Measurements from ENCODE around the gene RAD50. TPM values are rescaled to one million over a fixed set of nuclear protein-coding genes. Genes with fewer than 3 reads are reported as not detected.
A peak's percentile ranks its signal among the peaks of the same experiment; 100 is the strongest.

RAD50 gene
- total RNA-seq, 2 experiments from 2014 or later, result 44.6 to 47.6 TPM

DNA sequence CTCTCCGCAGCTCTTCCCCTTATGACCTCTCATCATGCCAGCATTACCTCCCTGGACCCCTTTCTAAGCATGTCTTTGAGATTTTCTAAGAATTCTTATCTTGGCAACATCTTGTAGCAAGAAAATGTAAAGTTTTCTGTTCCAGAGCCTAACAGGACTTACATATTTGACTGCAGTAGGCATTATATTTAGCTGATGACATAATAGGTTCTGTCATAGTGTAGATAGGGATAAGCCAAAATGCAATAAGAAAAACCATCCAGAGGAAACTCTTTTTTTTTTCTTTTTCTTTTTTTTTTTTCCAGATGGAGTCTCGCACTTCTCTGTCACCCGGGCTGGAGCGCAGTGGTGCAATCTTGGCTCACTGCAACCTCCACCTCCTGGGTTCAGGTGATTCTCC, 80.5 kb downstream of the RAD50 start:
- DNase-seq, result no peak
- POLR2A ChIA-PET, result interaction anchor here (0.8 kb wide), 1 partner anchor 23 kb away, joined by 3 read pairs; no protein-coding TSS in a partner anchor
- H3K4me3 Mint-ChIP-seq, result no peak overlapping the region
- peaks cover 64% of the 10 kb centered on the region for H3K4me1 Mint-ChIP-seq (ENCODE audit: low read depth)
- H3K36me3 Mint-ChIP-seq, result peaks cover 47% of the 10 kb centered on the region
- H3K27me3 Mint-ChIP-seq, result no peaks in the 10 kb centered on the region
- peak overlapping the region; percentile 42 for H3K27ac Mint-ChIP-seq
- CTCF ChIA-PET, result no interaction called here
- intact Hi-C loops (cut with micrococcal nuclease), result loop anchor here (5.0 kb wide), 3 partner anchors 60 to 245 kb away; partner anchors contain the start of gene RAD50
- H3K9me3 Mint-ChIP-seq, result no peaks in the 10 kb centered on the region

DNA sequence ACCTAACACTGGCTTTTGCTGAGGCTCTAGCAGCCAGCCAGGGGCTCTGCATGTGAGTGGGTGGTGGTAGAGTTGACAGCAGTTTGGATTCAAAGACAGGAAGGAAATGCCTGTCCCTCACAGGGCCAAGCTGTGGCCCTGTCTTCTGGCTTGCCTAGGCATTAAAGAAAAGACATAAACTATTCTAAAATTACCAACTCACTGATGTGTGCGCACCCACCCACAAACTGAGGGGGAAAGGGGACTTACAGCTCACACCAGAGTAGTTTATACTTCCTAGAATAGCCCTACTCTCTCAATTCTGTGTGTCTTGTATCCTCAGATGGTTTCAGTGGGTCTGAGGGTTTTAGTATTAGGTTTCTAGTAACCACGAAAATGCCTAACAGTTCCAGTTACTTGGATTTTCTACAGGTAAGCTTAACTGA, 82.9 kb downstream of the RAD50 start:
- Mint-ChIP-seq H3K36me3 (peaks cover 56% of the 10 kb centered on the region), H3K27me3 (no peaks in the 10 kb centered on the region), H3K4me3 (no peak overlapping the region), H3K9me3 (no peaks in the 10 kb centered on the region), H3K27ac (peak overlapping the region; percentile 18), H3K4me1 (ENCODE audit: low read depth) (peaks cover 76% of the 10 kb centered on the region)
- CTCF ChIA-PET, result interaction anchor here (1.1 to 1.6 kb wide), 3 partner anchors 18 to 182 kb away, joined by 3 to 6 read pairs (median 6); partner anchors contain the start of gene IL13
- POLR2A ChIA-PET, result interaction anchor here (0.6 to 3.8 kb wide), 4 partner anchors 18 to 270 kb away, joined by 3 to 17 read pairs (median 9); partner anchors contain the start of genes IL13, IL4 and SLC22A5
- intact Hi-C loops (cut with micrococcal nuclease), result loop anchor here (2.0 to 5.0 kb wide), 5 partner anchors 49 to 537 kb away; partner anchors contain the start of gene RAD50
- DNase-seq, result peak; percentile 52

DNA sequence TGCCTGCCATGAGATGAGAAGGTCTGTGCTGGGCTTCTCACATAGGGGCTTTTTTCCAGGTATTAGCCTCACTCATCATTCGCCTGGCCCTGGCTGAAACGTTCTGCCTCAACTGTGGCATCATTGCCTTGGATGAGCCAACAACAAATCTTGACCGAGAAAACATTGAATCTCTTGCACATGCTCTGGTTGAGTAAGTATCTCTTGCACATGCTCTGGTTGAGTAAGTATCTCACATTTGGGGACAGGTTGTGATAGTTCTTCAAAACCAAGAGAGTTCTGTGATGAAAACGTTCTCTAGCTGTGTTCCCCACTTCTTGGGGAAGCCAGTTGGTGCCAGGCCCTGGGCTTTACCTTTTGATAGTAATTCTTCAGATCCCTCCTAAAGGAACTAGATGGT, 83.8 kb downstream of the RAD50 start:
- no peaks in the 10 kb centered on the region for H3K9me3 Mint-ChIP-seq
- no peak overlapping the region for H3K4me3 Mint-ChIP-seq
- ChIA-PET CTCF (interaction anchor here (1.1 to 1.7 kb wide), 5 partner anchors 17 to 254 kb away, joined by 4 to 11 read pairs (median 6); partner anchors contain the start of gene IL13), POLR2A (interaction anchor here (0.9 to 3.8 kb wide), 10 partner anchors 17 to 111 kb away, joined by 3 to 17 read pairs (median 6); partner anchors contain the start of genes CCNI2, IL13, IL4 and KIF3A)
- peak; percentile 29 for DNase-seq
- H3K4me1 Mint-ChIP-seq (ENCODE audit: low read depth), result peaks cover 67% of the 10 kb centered on the region
- intact Hi-C loops (cut with micrococcal nuclease), result loop anchor here (1.0 to 5.0 kb wide), 9 partner anchors 17 to 538 kb away; no protein-coding TSS in a partner anchor
- no peak overlapping the region for H3K27ac Mint-ChIP-seq
- peaks cover 60% of the 10 kb centered on the region for H3K36me3 Mint-ChIP-seq
- H3K27me3 Mint-ChIP-seq, result no peaks in the 10 kb centered on the region

DNA sequence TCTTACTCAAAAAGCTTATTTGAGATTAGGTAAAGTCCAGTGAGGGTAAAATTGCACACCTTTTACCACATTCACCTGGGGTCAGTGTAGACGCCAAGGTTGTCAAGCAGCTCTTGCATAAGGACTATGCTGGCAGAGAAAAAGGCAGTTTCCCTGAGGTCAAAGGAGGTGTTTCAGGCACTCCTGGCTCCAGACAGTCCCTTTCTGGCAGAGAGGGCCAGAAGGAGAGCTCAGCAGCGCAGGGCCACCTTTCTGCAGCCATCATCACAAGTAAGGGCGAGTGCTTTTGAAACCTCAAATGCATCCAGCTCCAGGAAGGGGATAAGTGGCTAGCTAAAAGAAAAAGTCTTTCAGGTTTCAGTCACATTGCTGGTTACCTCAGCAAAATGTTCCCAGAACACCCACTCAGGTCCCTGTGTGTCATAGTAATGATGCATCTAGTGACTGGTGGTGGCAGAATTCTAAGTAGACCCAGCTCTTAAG, 84.5 kb downstream of the RAD50 start:
- peaks cover 58% of the 10 kb centered on the region for H3K36me3 Mint-ChIP-seq
- H3K9me3 Mint-ChIP-seq, result no peaks in the 10 kb centered on the region
- no peak overlapping the region for H3K4me3 Mint-ChIP-seq
- H3K27me3 Mint-ChIP-seq, result no peaks in the 10 kb centered on the region
- POLR2A ChIA-PET, result interaction anchor here (0.8 to 3.8 kb wide), 12 partner anchors 16 to 153 kb away, joined by 3 to 17 read pairs (median 4); partner anchors contain the start of genes CCNI2, IL13, IL4 and KIF3A
- CTCF ChIA-PET, result interaction anchor here (0.8 to 1.7 kb wide), 9 partner anchors 17 to 255 kb away, joined by 3 to 11 read pairs (median 5); partner anchors contain the start of gene IL13
- intact Hi-C loops (cut with micrococcal nuclease), result loop anchor here (1.0 to 5.0 kb wide), 9 partner anchors 18 to 539 kb away; no protein-coding TSS in a partner anchor
- H3K4me1 Mint-ChIP-seq (ENCODE audit: low read depth), result peaks cover 60% of the 10 kb centered on the region
- H3K27ac Mint-ChIP-seq, result no peak overlapping the region
- peak; percentile 78 for DNase-seq

DNA sequence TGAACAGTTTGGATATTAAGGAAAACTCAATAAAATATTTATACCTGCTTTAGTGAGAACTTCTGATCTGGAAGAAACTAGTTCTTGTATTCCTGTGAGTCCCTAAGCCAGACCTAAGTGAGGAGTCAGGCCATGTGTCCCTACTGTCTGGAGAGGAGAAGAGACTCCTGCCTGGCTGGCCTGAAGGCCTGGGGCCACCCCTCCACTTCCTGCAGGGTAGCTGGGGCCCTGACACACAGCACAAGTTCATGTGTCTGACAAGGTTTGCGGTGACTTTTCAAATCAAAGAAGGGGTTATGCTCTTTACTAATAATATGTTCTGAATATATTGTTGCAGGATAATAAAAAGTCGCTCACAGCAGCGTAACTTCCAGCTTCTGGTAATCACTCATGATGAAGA, 85.1 kb downstream of the RAD50 start:
- H3K27ac Mint-ChIP-seq, result peak overlapping the region; percentile 58
- peak; percentile 57 for DNase-seq
- peaks cover 62% of the 10 kb centered on the region for H3K36me3 Mint-ChIP-seq
- H3K27me3 Mint-ChIP-seq, result no peaks in the 10 kb centered on the region
- intact Hi-C loops (cut with micrococcal nuclease), result loop anchor here (1.0 to 5.0 kb wide), 9 partner anchors 19 to 540 kb away; no protein-coding TSS in a partner anchor
- H3K4me3 Mint-ChIP-seq, result no peak overlapping the region
- peaks cover 56% of the 10 kb centered on the region for H3K4me1 Mint-ChIP-seq (ENCODE audit: low read depth)
- H3K9me3 Mint-ChIP-seq, result no peaks in the 10 kb centered on the region
- ChIA-PET CTCF (interaction anchor here (0.8 to 1.7 kb wide), 9 partner anchors 16 to 255 kb away, joined by 3 to 11 read pairs (median 5); partner anchors contain the start of gene IL13), POLR2A (interaction anchor here (0.8 to 3.8 kb wide), 10 partner anchors 16 to 153 kb away, joined by 3 to 17 read pairs (median 6); partner anchors contain the start of genes IL13, IL4, KIF3A and RAD50)

DNA sequence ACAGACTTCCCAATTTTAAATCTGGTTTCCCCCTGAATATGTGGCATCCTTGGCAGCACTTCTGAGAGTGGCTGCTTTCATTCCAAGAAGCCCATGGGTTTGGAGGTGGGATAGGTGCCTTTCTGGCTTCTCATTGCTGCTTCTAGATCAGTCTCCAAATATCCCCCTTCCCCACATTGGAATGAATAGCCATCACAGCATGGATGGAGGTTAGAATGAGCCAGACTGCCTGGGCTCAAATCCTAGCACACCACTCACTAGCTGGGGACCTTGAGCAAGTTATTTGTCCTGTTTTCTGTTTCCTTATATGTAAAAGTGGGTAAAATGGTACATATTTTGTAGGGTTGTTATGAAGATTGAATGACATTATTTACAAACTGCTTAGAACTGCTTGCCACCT, 87.4 kb downstream of the RAD50 start:
- peaks cover 49% of the 10 kb centered on the region for H3K36me3 Mint-ChIP-seq
- intact Hi-C loops (cut with micrococcal nuclease), result loop anchor here (5.0 kb wide), 1 partner anchor 542 kb away; no protein-coding TSS in a partner anchor
- POLR2A ChIA-PET, result no interaction called here

DNA sequence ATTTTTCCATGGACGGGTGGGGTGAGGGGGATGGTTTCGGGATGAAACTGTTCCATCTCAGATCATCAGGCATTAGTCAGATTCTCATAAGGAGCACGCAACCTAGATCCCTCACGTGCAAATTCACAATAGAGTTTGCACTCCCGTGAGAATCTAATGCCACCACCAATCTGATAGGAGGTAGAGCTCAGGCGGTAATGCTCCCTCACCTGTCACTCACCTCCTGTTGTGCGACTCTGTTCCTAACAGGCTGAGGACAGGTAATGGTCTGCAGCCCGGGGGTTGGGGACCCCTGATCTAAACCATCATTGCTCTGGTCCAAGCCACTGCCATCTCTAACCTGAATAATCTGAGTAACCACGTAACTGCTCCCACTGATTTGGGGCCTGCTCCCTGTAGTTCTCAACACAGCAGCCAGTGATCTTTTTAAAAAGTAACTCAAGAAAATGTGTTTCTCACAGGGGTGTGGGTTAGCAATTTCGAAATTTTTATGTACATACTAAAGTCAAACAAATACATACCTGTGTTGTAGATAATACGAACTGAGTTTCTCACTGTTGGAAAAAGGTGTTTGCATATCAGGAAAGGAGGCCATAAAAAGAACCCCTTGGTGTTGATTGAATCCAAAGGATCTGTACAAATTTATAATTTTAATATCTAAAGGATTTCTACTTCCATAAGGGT, 89.9 kb downstream of the RAD50 start:
- DNase-seq, result no peak
- H3K4me1 Mint-ChIP-seq (ENCODE audit: low read depth), result peaks cover 17% of the 10 kb centered on the region
- intact Hi-C loops (cut with micrococcal nuclease), result no loop called here
- H3K9me3 Mint-ChIP-seq, result peaks cover 18% of the 10 kb centered on the region
- H3K4me3 Mint-ChIP-seq, result no peak overlapping the region
- no peak overlapping the region for H3K27ac Mint-ChIP-seq
- H3K27me3 Mint-ChIP-seq, result peaks cover 2% of the 10 kb centered on the region
- ChIA-PET CTCF (interaction anchor here (1.0 to 1.6 kb wide), 2 partner anchors 120 to 140 kb away, joined by 3 to 5 read pairs; no protein-coding TSS in a partner anchor), POLR2A (interaction anchor here (0.7 kb wide), 1 partner anchor 11 kb away, joined by 3 read pairs; the partner anchor contains the start of gene IL13)
- peaks cover 37% of the 10 kb centered on the region for H3K36me3 Mint-ChIP-seq

More for the DNA sequence above, 87.4 kb downstream of the RAD50 start:
- no peaks in the 10 kb centered on the region for H3K27me3 Mint-ChIP-seq
- CTCF ChIA-PET, result interaction anchor here (1.0 to 1.7 kb wide), 3 partner anchors 30 to 176 kb away, joined by 3 to 5 read pairs (median 3); no protein-coding TSS in a partner anchor
- H3K4me3 Mint-ChIP-seq, result no peak overlapping the region
- H3K4me1 Mint-ChIP-seq (ENCODE audit: low read depth), result peaks cover 42% of the 10 kb centered on the region
- H3K9me3 Mint-ChIP-seq, result peaks cover 18% of the 10 kb centered on the region
- H3K27ac Mint-ChIP-seq, result no peak overlapping the region
- no peak for DNase-seq

DNA sequence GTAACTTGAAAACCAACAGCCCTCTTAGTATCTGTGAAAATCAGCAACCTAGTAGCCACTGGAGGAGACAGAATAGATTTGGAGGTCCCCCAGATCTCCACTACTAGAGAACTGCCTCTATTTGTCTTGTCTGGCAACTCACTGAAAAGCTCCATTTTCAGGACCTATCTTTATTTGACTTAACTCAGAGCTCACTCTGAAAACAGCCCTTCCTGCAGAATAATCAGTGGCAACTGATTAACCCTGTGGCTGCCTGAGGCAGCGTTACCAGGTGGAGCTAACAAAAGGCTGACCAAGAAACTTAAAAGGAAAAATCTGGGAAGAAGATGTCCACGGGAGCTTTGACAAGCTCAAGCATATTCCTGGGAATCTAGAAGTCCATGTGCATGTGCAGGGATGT, 90.7 kb downstream of the RAD50 start:
- no peak for DNase-seq
- peaks cover 18% of the 10 kb centered on the region for H3K9me3 Mint-ChIP-seq
- H3K27me3 Mint-ChIP-seq, result peaks cover 6% of the 10 kb centered on the region
- H3K4me1 Mint-ChIP-seq (ENCODE audit: low read depth), result peaks cover 9% of the 10 kb centered on the region
- ChIA-PET POLR2A (interaction anchor here (0.7 kb wide), 1 partner anchor 10 kb away, joined by 3 read pairs; the partner anchor contains the start of gene IL13), CTCF (interaction anchor here (1.0 to 1.6 kb wide), 2 partner anchors 121 to 141 kb away, joined by 3 to 5 read pairs; no protein-coding TSS in a partner anchor)
- no peak overlapping the region for H3K4me3 Mint-ChIP-seq
- peaks cover 30% of the 10 kb centered on the region for H3K36me3 Mint-ChIP-seq
- intact Hi-C loops (cut with micrococcal nuclease), result no loop called here
- no peak overlapping the region for H3K27ac Mint-ChIP-seq

DNA sequence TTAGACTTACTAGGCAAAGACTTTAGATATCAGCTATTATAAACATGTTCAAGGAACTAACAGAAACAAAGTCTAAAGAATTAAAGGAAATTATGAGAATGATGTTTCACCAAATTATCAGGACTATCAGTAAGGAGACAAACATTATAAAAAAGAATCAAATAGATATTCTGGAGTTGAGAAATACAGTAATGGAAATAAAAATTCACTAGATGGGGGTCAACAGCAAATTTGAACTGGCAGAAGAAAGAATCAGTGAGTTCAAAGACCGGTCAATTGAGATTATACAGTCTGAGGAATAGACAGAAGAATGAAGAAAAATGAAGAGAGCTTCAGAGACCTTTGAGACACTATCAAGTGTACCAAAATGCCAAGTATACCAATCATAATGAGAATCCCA, 91.6 kb downstream of the RAD50 start:
- Mint-ChIP-seq H3K27ac (no peak overlapping the region), H3K4me1 (ENCODE audit: low read depth) (peaks cover under 1% of the 10 kb centered on the region), H3K4me3 (no peak overlapping the region), H3K27me3 (peaks cover 7% of the 10 kb centered on the region), H3K9me3 (peaks cover 18% of the 10 kb centered on the region), H3K36me3 (peaks cover 22% of the 10 kb centered on the region)
- no peak for DNase-seq
- POLR2A ChIA-PET, result no interaction called here
- CTCF ChIA-PET, result interaction anchor here (1.6 kb wide), 1 partner anchor 122 kb away, joined by 5 read pairs; no protein-coding TSS in a partner anchor
- intact Hi-C loops (cut with micrococcal nuclease), result no loop called here

DNA sequence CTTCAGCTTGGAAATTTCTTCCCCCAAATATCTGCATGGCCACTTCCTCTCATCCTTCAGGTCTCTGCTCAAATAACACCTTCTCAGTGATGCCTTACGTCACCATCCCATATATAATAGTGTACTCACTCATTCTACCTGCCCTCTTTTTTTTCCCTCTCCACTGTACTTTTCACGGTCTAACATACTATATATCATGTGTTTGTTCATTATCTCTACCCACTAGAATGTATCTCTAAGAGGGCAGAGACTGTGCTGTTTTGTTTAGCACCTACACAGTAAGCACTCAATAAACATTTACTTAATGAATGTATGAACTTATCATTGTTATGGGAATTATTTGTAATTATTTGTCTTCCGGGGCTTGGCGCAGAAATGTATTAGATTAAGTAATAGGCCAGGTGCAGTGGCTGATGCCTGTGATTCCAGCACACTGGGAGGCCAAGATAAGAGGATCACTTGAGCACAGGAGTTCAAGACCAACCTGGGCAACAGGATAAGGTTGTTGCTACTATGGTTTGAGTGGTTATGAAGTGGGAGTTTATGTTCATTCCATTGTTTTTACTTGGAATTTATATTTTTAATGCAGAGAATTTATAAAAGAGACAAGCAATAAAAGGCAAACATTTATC, 95.2 kb downstream of the RAD50 start:
- Mint-ChIP-seq H3K4me3 (no peak overlapping the region), H3K4me1 (ENCODE audit: low read depth) (peaks cover 6% of the 10 kb centered on the region), H3K27me3 (peaks cover 26% of the 10 kb centered on the region), H3K27ac (no peak overlapping the region), H3K36me3 (peaks cover 5% of the 10 kb centered on the region), H3K9me3 (peaks cover 18% of the 10 kb centered on the region)
- intact Hi-C loops (cut with micrococcal nuclease), result no loop called here
- CTCF ChIA-PET, result no interaction called here
- POLR2A ChIA-PET, result no interaction called here
- DNase-seq, result no peak

DNA sequence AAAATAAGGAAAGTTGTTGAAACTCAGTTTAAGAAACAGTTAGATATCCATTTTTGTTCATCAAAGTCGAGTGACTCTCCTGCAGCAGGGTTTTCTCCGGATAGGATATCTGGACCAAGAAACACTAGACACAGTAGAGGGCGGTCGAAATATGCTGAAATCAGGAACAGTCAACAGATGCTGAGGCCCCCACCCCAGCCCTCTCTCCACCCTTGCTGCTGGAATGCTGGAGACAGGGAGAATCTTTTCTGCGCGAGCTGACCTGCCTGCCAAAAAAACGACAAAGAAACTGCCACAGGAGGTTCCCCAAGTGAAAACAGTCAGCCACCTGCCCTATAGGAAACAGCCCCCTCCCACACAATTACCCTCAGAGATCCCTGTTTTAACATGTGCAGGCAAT, 96.9 kb downstream of the RAD50 start:
- Mint-ChIP-seq H3K27me3 (peaks cover 35% of the 10 kb centered on the region), H3K36me3 (no peaks in the 10 kb centered on the region), H3K4me3 (no peak overlapping the region), H3K27ac (no peak overlapping the region), H3K9me3 (peaks cover 2% of the 10 kb centered on the region), H3K4me1 (ENCODE audit: low read depth) (peaks cover 18% of the 10 kb centered on the region)
- intact Hi-C loops (cut with micrococcal nuclease), result no loop called here
- no peak for DNase-seq
- ChIA-PET POLR2A (no interaction called here), CTCF (interaction anchor here (0.7 kb wide), 1 partner anchor 8 kb away, joined by 3 read pairs; no protein-coding TSS in a partner anchor)

Data from activated CD4-positive, alpha-beta memory T cell treated with anti-CD3 and anti-CD28 coated beads for 36 hours (primary cell).